Stimulated activated CD8-positive, alpha-beta memory T cell treated with anti-CD3 and anti-CD28 coated beads, Interleukin-15, amount 100 ng/mL, for 4 hours (primary cell): ENCODE data around the gene FRMD3.
"Not testable (repeated sequence)": the region's sequence is repeated elsewhere in the genome, so short reads cannot be mapped to it uniquely, and the experiment has no call there.

Source experiments
- DNase-seq, 2 donors: peaks; one replicate each; pipeline ENCODE4 v3.0.0-alpha.2; 2020; ENCODE audit warnings: low read depth in 2 of 2

The FRMD3 gene

GRCh38 chr9:83523684-83524083 lies 14.5 kb downstream of the FRMD3 start:
- DNase-seq, result no peak

- no peak for DNase-seq
Measured at GRCh38 chr9:83521411-83521810, 16.8 kb downstream of the FRMD3 start.

- no peak for DNase-seq
Measured at GRCh38 chr9:83521011-83521410, 17.2 kb downstream of the FRMD3 start.

GRCh38 chr9:83520292-83520691 lies 17.9 kb downstream of the FRMD3 start:
- DNase-seq, result no peak

GRCh38 chr9:83517980-83518379 lies 20.2 kb downstream of the FRMD3 start:
- DNase-seq, result not testable (repeated sequence)

- no peak for DNase-seq
Measured at GRCh38 chr9:83514767-83515166, 23.4 kb downstream of the FRMD3 start.

GRCh38 chr9:83512621-83513020 lies 25.6 kb downstream of the FRMD3 start:
- no peak for DNase-seq

- no peak for DNase-seq
Measured at GRCh38 chr9:83511051-83511450, 27.1 kb downstream of the FRMD3 start.

GRCh38 chr9:83509402-83509801 lies 28.8 kb downstream of the FRMD3 start:
- no peak for DNase-seq

GRCh38 chr9:83508067-83508466 lies 30.1 kb downstream of the FRMD3 start:
- no peak for DNase-seq

- no peak for DNase-seq
Measured at GRCh38 chr9:83505282-83505681, 32.9 kb downstream of the FRMD3 start.

GRCh38 chr9:83503866-83504265 lies 34.3 kb downstream of the FRMD3 start:
- no peak for DNase-seq

GRCh38 chr9:83501565-83501964 lies 36.6 kb downstream of the FRMD3 start:
- no peak for DNase-seq

GRCh38 chr9:83497441-83497840 lies 40.8 kb downstream of the FRMD3 start:
- DNase-seq, result no peak

GRCh38 chr9:83491995-83492394 lies 46.2 kb downstream of the FRMD3 start:
- DNase-seq, result no peak

- DNase-seq, result no peak
Measured at GRCh38 chr9:83491413-83491812, 46.8 kb downstream of the FRMD3 start.

- no peak for DNase-seq
Measured at GRCh38 chr9:83489961-83490360, 48.2 kb downstream of the FRMD3 start.

GRCh38 chr9:83484990-83485389 lies 53.2 kb downstream of the FRMD3 start:
- DNase-seq, result no peak

GRCh38 chr9:83483223-83483622 lies 55.0 kb downstream of the FRMD3 start:
- DNase-seq, result no peak

- no peak for DNase-seq
Measured at GRCh38 chr9:83479765-83480164, 58.4 kb downstream of the FRMD3 start.

- DNase-seq, result no peak
Measured at GRCh38 chr9:83477571-83477970, 60.6 kb downstream of the FRMD3 start.

- DNase-seq, result no peak
Measured at GRCh38 chr9:83477120-83477519, 61.1 kb downstream of the FRMD3 start.

- DNase-seq, result no peak
Measured at GRCh38 chr9:83476513-83476912, 61.7 kb downstream of the FRMD3 start.

GRCh38 chr9:83475741-83476140 lies 62.5 kb downstream of the FRMD3 start:
- DNase-seq, result no peak

- DNase-seq, result no peak
Measured at GRCh38 chr9:83474631-83475030, 63.6 kb downstream of the FRMD3 start.
